Activated T-helper 9 cell treated with anti-CD3 and anti-CD28 coated beads, Interleukin-2, amount 50 U/mL, for 16 hours (primary cell): ENCODE data around the gene TSPAN7.

Experiments used
- DNase-seq: peaks from one replicate; pipeline ENCODE4 v3.0.0-alpha.2; 2020; ENCODE audit warnings: low read depth

The TSPAN7 gene

DNA sequence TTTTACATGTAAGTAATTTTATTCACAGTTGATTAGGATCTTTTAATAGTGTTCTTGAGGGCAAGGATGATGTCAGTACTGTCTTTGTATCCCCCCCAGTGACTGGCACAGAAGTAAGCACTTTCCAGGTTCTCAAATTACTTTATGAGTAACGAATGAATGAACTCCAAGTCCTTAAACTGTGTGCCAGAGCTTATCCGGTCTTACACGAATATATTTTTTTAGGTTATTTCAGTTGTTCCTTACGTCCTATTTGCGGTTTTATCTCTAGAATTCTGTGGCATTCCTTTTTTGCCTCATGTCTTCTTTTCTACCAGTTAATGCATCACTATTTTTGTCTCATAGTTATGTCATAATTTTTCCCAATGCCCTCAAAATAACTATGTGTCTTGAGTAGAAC, 133.1 kb downstream of the TSPAN7 start:
- no peak for DNase-seq

DNA sequence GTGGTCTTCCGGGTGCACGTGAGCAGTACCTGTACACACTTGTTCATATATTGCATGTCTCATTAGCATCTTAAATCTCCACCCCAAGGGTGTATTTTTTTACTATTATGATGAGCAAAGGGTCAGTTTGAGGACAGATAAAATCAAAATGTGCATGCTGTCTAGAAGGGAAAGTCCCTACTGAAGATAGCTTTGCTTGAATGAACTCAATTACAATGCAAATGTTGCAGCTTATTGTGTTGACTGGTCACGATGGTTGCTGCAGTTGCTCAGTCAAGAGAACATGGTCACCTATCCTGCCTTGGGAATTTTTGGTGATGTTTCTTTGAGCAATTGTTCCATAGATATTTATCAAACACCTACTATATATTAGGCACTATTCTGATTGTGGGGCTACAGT, 136.1 kb downstream of the TSPAN7 start:
- no peak for DNase-seq

DNA sequence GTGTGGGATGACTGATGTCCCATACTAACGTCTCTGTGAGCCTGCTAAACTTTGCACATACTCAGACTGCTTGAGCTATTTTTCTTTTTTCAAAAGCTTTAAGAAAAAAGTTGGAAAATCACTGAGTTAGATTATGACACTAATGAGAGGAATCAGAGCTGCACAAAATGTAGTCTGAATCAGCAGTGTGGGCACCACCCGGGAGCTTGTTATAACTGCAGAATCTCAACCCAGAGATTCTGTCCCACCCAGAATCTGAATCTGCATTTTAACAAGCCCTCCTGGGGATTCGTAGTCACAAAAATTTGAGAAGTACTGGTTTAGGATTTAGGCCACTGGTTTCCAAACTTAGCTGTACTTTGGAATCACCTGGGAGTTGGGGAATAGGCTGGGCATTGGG, 137.8 kb downstream of the TSPAN7 start:
- no peak for DNase-seq

DNA sequence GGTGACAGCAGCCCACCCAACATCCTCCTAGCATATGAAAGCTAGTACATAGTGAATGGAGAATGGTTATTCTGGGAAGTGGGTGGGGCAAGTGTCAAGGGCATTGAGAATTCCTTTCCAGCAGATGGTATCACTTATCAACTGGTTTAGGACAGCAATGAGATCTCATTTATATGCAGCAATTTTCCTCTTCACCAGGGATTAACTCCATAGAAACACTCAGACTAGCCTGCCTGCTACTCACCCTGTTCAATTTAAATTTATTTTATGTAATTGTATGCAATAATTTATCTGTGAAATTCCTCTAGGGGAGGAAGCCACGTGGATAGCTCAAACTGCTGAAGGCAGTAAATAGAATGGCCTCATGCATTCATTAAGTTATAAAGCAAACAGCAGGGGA, 138.4 kb downstream of the TSPAN7 start:
- no peak for DNase-seq

DNA sequence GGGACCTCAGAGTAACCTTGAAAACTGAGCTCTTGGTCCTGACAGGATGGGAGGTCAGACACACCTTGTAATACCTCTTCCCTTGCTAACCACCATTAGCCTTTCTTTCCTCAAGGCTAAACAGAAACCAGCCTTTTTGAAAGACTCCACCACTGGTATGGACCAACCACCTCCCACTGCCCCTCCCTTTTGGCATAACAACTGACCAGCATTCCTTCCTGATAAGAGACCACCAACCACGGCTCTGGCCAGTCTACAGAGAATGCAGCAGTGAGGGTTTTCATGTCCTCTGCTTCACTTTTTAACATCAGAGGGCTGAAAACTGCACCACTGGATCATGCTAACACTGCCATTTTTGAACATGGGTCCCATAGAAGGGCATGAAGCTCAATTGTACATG, 139.7 kb downstream of the TSPAN7 start:
- no peak for DNase-seq

DNA sequence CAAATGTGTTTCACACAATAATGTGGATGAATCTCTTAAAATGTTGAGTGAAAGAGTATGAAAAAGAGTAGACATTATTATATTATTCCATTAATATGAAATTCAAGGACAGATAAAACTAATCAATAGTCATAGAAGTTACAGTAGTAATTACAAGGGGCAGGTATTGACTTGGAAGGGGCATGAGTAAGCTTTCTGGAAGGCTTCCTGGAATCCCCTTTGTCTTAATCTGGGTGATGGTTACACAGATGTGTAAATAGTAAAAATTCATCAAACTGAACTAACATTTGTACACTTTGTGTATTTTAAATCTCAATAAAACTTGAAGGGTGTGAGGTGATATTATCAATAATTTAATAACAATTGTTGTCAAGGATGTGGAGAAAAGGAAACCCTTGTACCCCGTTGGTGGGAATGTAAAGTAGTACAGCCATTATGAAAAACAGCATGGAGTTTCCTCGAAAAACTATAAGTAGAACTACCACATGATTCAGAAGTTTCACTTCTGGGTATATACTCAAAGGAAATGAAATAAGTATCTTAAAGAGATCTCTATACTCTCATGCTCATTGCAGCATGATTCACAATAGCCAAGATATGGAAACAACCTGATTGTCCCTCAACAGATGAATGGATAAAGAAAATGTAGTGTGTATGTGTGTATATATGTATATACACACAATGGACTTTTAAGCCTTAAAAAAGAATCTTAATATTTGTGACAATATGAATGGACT, 143.0 kb downstream of the TSPAN7 start:
- DNase-seq, result no peak

DNA sequence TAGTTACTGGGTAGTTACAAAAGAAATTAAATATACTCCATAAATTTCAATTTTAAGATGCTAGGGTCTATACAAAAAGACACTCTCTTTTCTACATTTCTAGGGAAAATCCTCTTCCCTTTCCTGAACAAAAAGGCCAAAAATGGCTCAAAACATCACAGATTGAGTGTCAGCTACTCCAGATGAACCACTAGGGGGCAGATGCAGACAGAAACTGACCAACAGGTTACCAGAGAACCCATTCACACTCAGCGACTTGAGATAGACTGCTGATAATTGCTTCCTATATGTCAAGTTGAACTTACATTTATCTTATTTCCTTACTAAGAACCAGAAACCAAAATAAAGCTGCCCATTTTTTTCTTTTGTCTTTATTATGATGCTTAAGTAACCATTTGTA, 156.5 kb downstream of the TSPAN7 start:
- no peak for DNase-seq

DNA sequence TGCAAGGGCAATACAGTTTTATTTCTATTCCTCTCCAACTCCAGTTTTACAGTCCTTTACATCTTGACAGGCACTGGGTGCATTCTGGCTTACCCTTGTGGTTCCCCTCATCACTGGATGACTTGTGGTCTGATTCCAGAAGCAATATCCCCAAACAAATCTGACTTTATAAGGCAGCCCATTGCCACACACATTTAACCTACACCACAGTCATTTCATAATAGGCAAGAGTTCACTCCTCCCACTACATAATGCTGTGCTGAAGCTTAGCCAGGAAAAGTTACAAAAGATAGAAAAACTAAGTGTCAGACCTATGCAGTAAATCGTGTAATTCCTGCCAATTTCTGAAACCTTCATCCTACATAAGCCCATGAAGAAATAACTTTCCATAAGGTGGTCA, 157.0 kb downstream of the TSPAN7 start:
- DNase-seq, result no peak

DNA sequence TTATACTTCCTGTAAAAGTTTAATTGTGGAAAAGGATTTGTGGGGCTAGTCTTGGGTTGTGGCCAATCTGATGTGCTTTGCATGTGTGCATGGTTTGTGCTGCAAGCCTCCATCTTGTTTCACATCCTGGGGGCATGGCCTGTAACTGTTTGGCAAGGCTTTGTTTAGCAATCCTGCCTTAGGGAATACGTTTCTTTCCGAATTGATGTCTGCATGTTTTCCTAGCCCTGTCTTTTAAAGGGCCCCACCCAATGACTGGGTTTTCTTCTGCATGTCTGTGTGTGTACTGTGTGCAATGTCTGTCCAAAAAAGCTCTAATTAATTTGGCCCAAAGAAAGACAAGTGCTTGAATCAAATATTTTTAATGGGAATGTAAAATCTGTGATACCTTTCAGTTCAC, 165.3 kb downstream of the TSPAN7 start:
- DNase-seq, result no peak

DNA sequence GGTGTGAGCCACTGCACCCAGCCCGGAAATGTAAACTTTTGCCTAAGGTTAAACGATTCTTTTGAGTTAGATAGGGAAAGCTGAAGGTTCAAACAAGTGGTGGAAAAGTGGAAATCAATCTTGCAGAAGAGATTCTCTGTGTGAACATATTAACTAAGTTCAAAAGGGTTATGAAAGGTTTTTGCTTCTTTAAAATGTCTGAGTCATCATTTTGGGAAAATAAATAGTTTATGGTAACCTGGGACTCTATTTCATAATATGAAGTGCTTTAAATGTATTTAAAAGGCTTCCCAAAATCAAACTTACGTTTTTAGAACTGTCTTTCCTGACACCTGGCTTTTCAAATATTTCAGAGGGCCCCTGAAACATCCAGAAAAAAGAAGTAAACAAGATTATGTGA, 166.3 kb downstream of the TSPAN7 start:
- no peak for DNase-seq

DNA sequence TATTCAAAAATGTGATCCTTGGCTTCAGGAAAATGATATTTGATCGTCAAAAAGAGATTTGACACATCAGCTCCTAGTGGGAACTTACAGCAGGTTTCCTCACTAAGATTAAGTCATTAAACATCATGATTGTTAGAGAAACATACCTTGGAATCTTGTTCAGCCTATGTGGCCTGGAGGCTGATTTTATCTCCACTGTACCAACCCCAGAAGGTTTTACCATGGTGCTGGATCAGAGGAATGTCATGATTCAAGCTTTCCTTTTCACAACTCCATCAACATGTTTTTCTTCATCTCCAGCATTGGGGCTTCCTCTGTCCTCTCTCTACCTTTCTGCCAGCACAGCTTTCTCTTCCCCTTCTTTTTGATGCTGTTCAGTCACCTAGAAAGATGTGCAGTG, 171.5 kb downstream of the TSPAN7 start:
- no peak for DNase-seq
